H1 (cell line): ENCODE measurements around the gene S100A6. TPM values are rescaled to one million over a fixed set of nuclear protein-coding genes. Genes with fewer than 3 reads are reported as not detected.

Experiments used
- CTCF ChIA-PET: fragments of 300-600 bp; sonication (Branson Sonifier 250); formaldehyde crosslinking; loops from one replicate; lab custom pipeline; 2021; ENCODE audit not compliant: partially characterized antibody; lab: Charles Lee
- POLR2A ChIA-PET: fragments of 300-600 bp; sonication (Branson Sonifier 250); formaldehyde crosslinking; loops from one replicate; lab custom pipeline; 2021; ENCODE audit warnings: inconsistent platforms; ENCODE audit not compliant: partially characterized antibody; lab: Charles Lee
- DNase-seq, 2 experiments: peaks; one replicate each; pipeline versions ENCODE4 v3.0.0 to v3.0.0-alpha.2; 2010 to 2022; ENCODE audit warnings: low spot score in 2 of 2, low read depth in 1 of 2, mixed read lengths in 1 of 2
- FAIRE-seq: peaks from 2 replicates; lab custom pipeline; 2011; peaks lifted over from hg19 to GRCh38; lab: Jason Lieb, UNC
- H2AFZ ChIP-seq: 2 replicates; pipeline ENCODE4 v1.8.1; 2012; ENCODE audit warnings: low read length, inconsistent platforms
- H2AK5ac ChIP-seq: 2 replicates; pipeline ENCODE4 v1.6.1; 2013; ENCODE audit warnings: low read depth, low read length
- H2BK120ac ChIP-seq: replicated peaks from 2 replicates; pipeline ENCODE3; 2013; ENCODE audit warnings: low read depth, low read length, inconsistent platforms
- H2BK12ac ChIP-seq: 2 replicates; pipeline ENCODE4 v1.6.1; 2013; ENCODE audit warnings: low read depth, low read length
- H2BK15ac ChIP-seq: 2 replicates; pipeline ENCODE4 v1.6.1; 2013; ENCODE audit warnings: low read length
- H2BK20ac ChIP-seq: 2 replicates; pipeline ENCODE4 v1.6.1; 2013; ENCODE audit warnings: low read length
- H2BK5ac ChIP-seq: 2 replicates; pipeline ENCODE4 v1.6.1; 2013; ENCODE audit warnings: low read depth, low read length
- H3K14ac ChIP-seq: 2 replicates; pipeline ENCODE4 v1.6.1; 2013; ENCODE audit warnings: inconsistent platforms; ENCODE audit not compliant: insufficient read length
- H3K18ac ChIP-seq: 2 replicates; pipeline ENCODE4 v1.6.1; 2013; ENCODE audit warnings: low read length; ENCODE audit errors: extremely low read depth
- H3K23ac ChIP-seq: 2 replicates; pipeline ENCODE4 v1.6.1; 2013; ENCODE audit warnings: inconsistent platforms; ENCODE audit not compliant: insufficient read length
- H3K23me2 ChIP-seq: 2 replicates; pipeline ENCODE4 v1.6.1; 2013; ENCODE audit warnings: low read depth, low read length
- H3K27ac ChIP-seq: 2 replicates; pipeline ENCODE4 v1.6.1; 2011; ENCODE audit warnings: low read depth, low read length, inconsistent platforms
- H3K27me3 ChIP-seq, 4 experiments: replicated peaks in 1 of 4; 1 replicate in 1 of 4; 2 replicates in 3 of 4; pipeline versions ENCODE4 v1.6.1 to v1.8.1; 2011 to 2013; ENCODE audit warnings: low read length in 3 of 4, mild to moderate bottlenecking in 3 of 4, inconsistent platforms in 2 of 4, mixed read lengths in 2 of 4, moderate library complexity in 1 of 4; ENCODE audit not compliant: control insufficient read depth in 3 of 4, insufficient read depth in 3 of 4; ENCODE audit errors: extremely low read depth in 1 of 4
- H3K36me3 ChIP-seq, 4 experiments: 2 replicates each; pipeline versions ENCODE4 v1.6.1 to v1.8.1; 2011 to 2013; ENCODE audit warnings: mild to moderate bottlenecking in 4 of 4, low read length in 3 of 4, moderate library complexity in 2 of 4, control low read depth in 1 of 4, inconsistent platforms in 1 of 4; ENCODE audit not compliant: insufficient read depth in 4 of 4, control insufficient read depth in 2 of 4
- H3K4ac ChIP-seq: replicated peaks from 2 replicates; pipeline ENCODE3; 2013; ENCODE audit warnings: low read length, low read depth, mixed read lengths, inconsistent platforms; ENCODE audit not compliant: insufficient read length
- H3K4me1 ChIP-seq, 4 experiments: replicated peaks in 1 of 4; 1 replicate in 1 of 4; 2 replicates in 3 of 4; pipeline versions ENCODE4 v1.6.1 to v1.8.1; 2011 to 2013; ENCODE audit warnings: low read length in 3 of 4, inconsistent platforms in 2 of 4, mixed read lengths in 1 of 4; ENCODE audit not compliant: insufficient read depth in 4 of 4, control insufficient read depth in 3 of 4
- H3K4me2 ChIP-seq, 2 experiments: 2 replicates each; pipeline versions ENCODE4 v1.6.1 to v1.8.1; 2011 to 2013; ENCODE audit warnings: low read depth in 2 of 2, low read length in 2 of 2, control low read depth in 1 of 2, inconsistent platforms in 1 of 2, mild to moderate bottlenecking in 1 of 2; ENCODE audit not compliant: insufficient read depth in 1 of 2
- H3K4me3 ChIP-seq, 4 experiments: fragments of 200-600, 300-600 bp in 1 of 4; sonication (generic), shearing (Covaris generic), sonication (Bioruptor Twin) in 1 of 4; 2 replicates each; pipeline versions ENCODE4 v1.5.1 to v1.8.1; 2011 to 2016; ENCODE audit warnings: low read length in 4 of 4, low read depth in 3 of 4, control low read depth in 2 of 4, inconsistent platforms in 2 of 4, mild to moderate bottlenecking in 2 of 4, mixed read lengths in 1 of 4, moderate library complexity in 1 of 4; ENCODE audit not compliant: insufficient read depth in 2 of 4; ENCODE audit errors: extremely low read depth in 1 of 4
- H3K56ac ChIP-seq: replicated peaks from 2 replicates; pipeline ENCODE3; 2013; ENCODE audit warnings: low read depth, mild to moderate bottlenecking, mixed read lengths, low read length, inconsistent platforms; ENCODE audit not compliant: insufficient read length
- H3K79me1 ChIP-seq: 2 replicates; pipeline ENCODE4 v1.6.1; 2013; ENCODE audit warnings: low read depth, low read length, control low read depth
- H3K79me2 ChIP-seq, 2 experiments: 2 replicates each; pipeline versions ENCODE4 v1.6.1 to v1.8.1; 2012 to 2013; ENCODE audit warnings: low read length in 2 of 2, mild to moderate bottlenecking in 2 of 2, inconsistent platforms in 1 of 2; ENCODE audit not compliant: insufficient read depth in 2 of 2, control insufficient read depth in 1 of 2
- H3K9ac ChIP-seq, 4 experiments: replicated peaks in 1 of 4; 1 replicate in 1 of 4; 2 replicates in 3 of 4; pipeline versions ENCODE4 v1.6.1 to v1.8.1; 2011 to 2013; ENCODE audit warnings: low read depth in 3 of 4, low read length in 3 of 4, control low read depth in 2 of 4, mild to moderate bottlenecking in 2 of 4, moderate library complexity in 2 of 4, inconsistent platforms in 1 of 4; ENCODE audit errors: extremely low read depth in 1 of 4
- H3K9me3 ChIP-seq, 2 experiments: 2 replicates each; pipeline versions ENCODE4 v1.6.1 to v1.8.1; 2012 to 2013; ENCODE audit warnings: mild to moderate bottlenecking in 2 of 2, moderate library complexity in 2 of 2, control low read depth in 1 of 2, inconsistent platforms in 1 of 2, low read depth in 1 of 2, low read length in 1 of 2, mixed read lengths in 1 of 2; ENCODE audit not compliant: insufficient read depth in 2 of 2
- H4K20me1 ChIP-seq, 2 experiments: replicated peaks in 1 of 2; 2 replicates each; pipeline versions ENCODE3 to v1.8.1; 2011 to 2013; ENCODE audit warnings: inconsistent platforms in 2 of 2, low read length in 2 of 2, mild to moderate bottlenecking in 1 of 2; ENCODE audit not compliant: insufficient read depth in 2 of 2, control insufficient read depth in 1 of 2
- H4K5ac ChIP-seq: 2 replicates; pipeline ENCODE4 v1.6.1; 2013; ENCODE audit warnings: low read length, low read depth, mixed read lengths, inconsistent platforms; ENCODE audit not compliant: insufficient read length
- H4K8ac ChIP-seq: 2 replicates; pipeline ENCODE4 v1.8.0; 2013; ENCODE audit warnings: mild to moderate bottlenecking, moderate library complexity, low read length, inconsistent platforms; ENCODE audit not compliant: insufficient read depth; ENCODE audit errors: extremely low read depth
- H4K91ac ChIP-seq: replicated peaks from 2 replicates; pipeline ENCODE3; 2013; ENCODE audit warnings: low read length, mixed read lengths, inconsistent platforms; ENCODE audit not compliant: insufficient read length
- CBX5 ChIP-seq: fragments of 300-800, 300-1000 bp; sonication (generic); IDR thresholded peaks from 2 replicates; pipeline ENCODE4 v1.7.1; 2016; ENCODE audit warnings: antibody characterized with exemption, low read length, low read depth
- CEBPB ChIP-seq: IDR thresholded peaks from 2 replicates; pipeline ENCODE4 v1.6.1; 2012; ENCODE audit warnings: low read depth, low read length
- CREB1 ChIP-seq: IDR thresholded peaks from 2 replicates; pipeline ENCODE4 v1.6.1; 2012; ENCODE audit warnings: inconsistent platforms
- EGR1 ChIP-seq: IDR thresholded peaks from 2 replicates; pipeline ENCODE4 v1.6.1; 2011; ENCODE audit warnings: low read depth, low read length, borderline replicate concordance
- HDAC6 ChIP-seq: IDR thresholded peaks from one replicate; pipeline ENCODE4 v1.7.1; 2012; ENCODE audit warnings: low read depth, mild to moderate bottlenecking, inconsistent platforms, low read length, moderate library complexity
- NANOG ChIP-seq: IDR thresholded peaks from 2 replicates; pipeline ENCODE4 v1.6.1; 2011; ENCODE audit warnings: low read length, low read depth, mild to moderate bottlenecking, inconsistent platforms; ENCODE audit not compliant: insufficient read depth, poor library complexity, severe bottlenecking
- NRF1 ChIP-seq: IDR thresholded peaks from 2 replicates; pipeline ENCODE4 v1.6.1; 2011; ENCODE audit warnings: mild to moderate bottlenecking, low read depth, low read length, improper control_type of control experiment
- POU5F1 ChIP-seq: IDR thresholded peaks from 2 replicates; pipeline ENCODE4 v1.6.1; 2011; ENCODE audit warnings: low read depth, mild to moderate bottlenecking, low read length, moderate library complexity
- RNF2 ChIP-seq: fragments of 200-900, 300-1000 bp; sonication (generic); IDR thresholded peaks from 2 replicates; pipeline ENCODE4 v1.7.1; 2016; ENCODE audit warnings: borderline replicate concordance, low read depth, mild to moderate bottlenecking, antibody characterized with exemption, low read length; ENCODE audit not compliant: poor library complexity, severe bottlenecking; ENCODE audit errors: missing control alignments
- SUZ12 ChIP-seq: fragments of 200-600 bp; sonication (generic); IDR thresholded peaks from 2 replicates; pipeline ENCODE4 v1.6.1; 2012; ENCODE audit warnings: mild to moderate bottlenecking, inconsistent platforms, low read length, moderate library complexity, mixed read lengths
- YY1 ChIP-seq: IDR thresholded peaks from 2 replicates; pipeline ENCODE4 v1.6.1; 2011; ENCODE audit warnings: low read depth, mild to moderate bottlenecking, low read length
- ZNF274 ChIP-seq: IDR thresholded peaks from 2 replicates; pipeline ENCODE4 v1.7.0; 2012; ENCODE audit warnings: low read length, borderline replicate concordance; ENCODE audit errors: extremely low read depth
- WGBS, 2 experiments: shearing (Covaris generic) in 1 of 2; methylation state at CpG; one replicate each; pipeline versions ENCODE4 v1.1.6 to v1.1.7; 2013 to 2015; ENCODE audit warnings: low lambda C conversion rate in 2 of 2, mixed read lengths in 2 of 2, inconsistent platforms in 1 of 2, low coverage in 1 of 2, missing lambda C conversion rate in 1 of 2; ENCODE audit not compliant: insufficient replicate concordance in 2 of 2, insufficient coverage in 1 of 2, insufficient read length in 1 of 2; ENCODE audit errors: extremely low coverage in 1 of 2, missing lambda C conversion rate in 1 of 2; 5-methylcytosine and 5-hydroxymethylcytosine counted together
- polyA plus RNA-seq, 7 experiments: library from polyadenylated mRNA; depleted of rRNA in 3 of 7; stranded (reverse) in 5 of 7; unstranded in 2 of 7; fragments of >200 nt in 5 of 7; fragments of 200-250 nt in 2 of 7; gene quantifications; 1 replicate in 5 of 7; 2 replicates in 1 of 7; 4 replicates in 1 of 7; pipeline versions ENCODE4 v1.2.1 to v1.2.3, GENCODE V29; 2011 to 2013; ENCODE audit warnings: missing spikeins in 2 of 7, mixed read lengths in 2 of 7
- total RNA-seq: library from RNA; stranded (reverse); fragmentation: NEBNext Ultra II Directional; extraction: Animal tissue kit (Norgen Biotek cat#: 25700); gene quantifications from 2 replicates; pipeline ENCODE4 v1.2.1, GENCODE V29; 2021
- TF ChIP-seq, protein P1 (sequence below): IDR thresholded peaks from 2 replicates; pipeline ENCODE4 v1.6.1; 2011; ENCODE audit warnings: low read depth, mild to moderate bottlenecking, low read length; ENCODE audit not compliant: insufficient read depth

The S100A6 gene
- total and polyA plus RNA-seq, 2 of the 8 experiments (the other 6 are each of a cell fraction or from before 2014, with no cell fraction given), result 11.1 to 63.0 TPM

DNA sequence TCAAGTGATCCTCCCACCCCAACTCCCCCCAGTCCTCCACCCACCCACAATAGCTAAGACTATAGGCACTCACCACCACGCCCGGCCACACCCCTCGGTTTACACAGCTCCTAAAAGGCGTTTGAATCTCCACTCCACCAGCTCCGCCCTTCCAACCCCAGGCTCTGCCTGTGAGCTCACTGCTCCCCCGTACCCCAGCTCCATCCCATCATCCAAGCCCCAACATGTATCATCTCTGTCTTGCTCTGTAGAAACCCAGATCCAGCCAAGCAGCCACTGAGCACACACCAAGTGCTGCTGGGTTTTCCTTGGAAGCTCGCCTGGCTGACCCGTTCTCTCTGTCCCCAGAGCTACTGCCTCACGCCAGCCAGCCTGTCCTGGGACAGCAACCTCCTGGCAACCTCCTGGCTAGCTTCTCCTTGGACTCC lies 41.8 kb upstream of the S100A6 start:
- H3K14ac ChIP-seq, result no peak overlapping the region
- ChIA-PET CTCF (interaction anchor here (0.6 to 4.2 kb wide), 11 partner anchors 9 to 222 kb away, joined by 3 to 64 read pairs (median 6); partner anchors contain the start of genes S100A1, S100A13, S100A14 and S100A16), POLR2A (interaction anchor here (1.0 to 3.6 kb wide), 5 partner anchors 9 to 413 kb away, joined by 3 to 20 read pairs (median 4); partner anchors contain the start of genes RPS27, S100A13 and S100A16)
- H3K9me3 ChIP-seq, result peaks cover 0 to 12% of the 10 kb centered on the region in 2 experiments; a peak in 1 of 4 replicates
- H4K20me1 ChIP-seq, result no peaks in the 10 kb centered on the region
- no peaks in the 10 kb centered on the region for H3K27me3 ChIP-seq
- no peaks in the 10 kb centered on the region for H3K36me3 ChIP-seq
- TF ChIP-seq YY1 (no peak), POU5F1 (no peak), HDAC6 (no peak), NRF1 (no peak), SUZ12 (no peak), RNF2 (no peak), CBX5 (no peak), CEBPB (no peak), CREB1 (no peak), NANOG (no peak), ZNF274 (no peak), EGR1 (no peak)
- TF ChIP-seq, protein P1, sequence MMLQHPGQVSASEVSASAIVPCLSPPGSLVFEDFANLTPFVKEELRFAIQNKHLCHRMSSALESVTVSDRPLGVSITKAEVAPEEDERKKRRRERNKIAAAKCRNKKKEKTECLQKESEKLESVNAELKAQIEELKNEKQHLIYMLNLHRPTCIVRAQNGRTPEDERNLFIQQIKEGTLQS, result no peak
- no peaks in the 10 kb centered on the region; the same call in 1 of the 2 replicates for H3K23me2 ChIP-seq
- H4K8ac ChIP-seq, result no peak overlapping the region
- H3K4me3 ChIP-seq, result no peak overlapping the region
- no peak overlapping the region for H3K27ac ChIP-seq
- H3K4me2 ChIP-seq, result no peak overlapping the region
- no peak overlapping the region for H3K18ac ChIP-seq
- 0 out of 2 replicates have a peak overlapping the region, but pooled peaks have one; percentile 17 for H2BK12ac ChIP-seq
- H3K4ac ChIP-seq, result no peak overlapping the region
- H2BK120ac ChIP-seq, result no peak overlapping the region
- FAIRE-seq, result no peak
- no peak overlapping the region for H3K9ac ChIP-seq
- H3K79me1 ChIP-seq, result no peaks in the 10 kb centered on the region
- peak overlapping the region; percentile 41; the same call in 1 of the 2 replicates for H2AFZ ChIP-seq
- H4K5ac ChIP-seq, result no peak overlapping the region
- H3K56ac ChIP-seq, result no peak overlapping the region
- no peak overlapping the region for H2AK5ac ChIP-seq
- H3K79me2 ChIP-seq, result no peaks in the 10 kb centered on the region
- H3K23ac ChIP-seq, result no peak overlapping the region
- H2BK15ac ChIP-seq, result no peak overlapping the region
- no peak overlapping the region for H2BK20ac ChIP-seq
- WGBS, 2 experiments, result 84% methylated on average over 9 of the region's 9 CpGs; no CpG with 5 or more reads in 1 of the 2 experiments
- peaks cover 0 to 3% (median 0%) of the 10 kb centered on the region in 4 experiments; a peak in 2 of 7 replicates for H3K4me1 ChIP-seq
- H4K91ac ChIP-seq, result no peak overlapping the region
- DNase-seq, result no peak
- H2BK5ac ChIP-seq, result no peak overlapping the region
